Gastroesophageal sphincter (tissue), 4 donors: ENCODE measurements around the gene FUBP1. TPM values are rescaled to one million over a fixed set of nuclear protein-coding genes. Genes with fewer than 3 reads are reported as not detected.

Source experiments
- ATAC-seq: fragments of 150-250 bp; one replicate; pipeline ENCODE4 v1.9.1; 2016; ENCODE audit warnings: mild to moderate bottlenecking, moderate library complexity
- H3K27ac ChIP-seq, 4 donors: fragments of 200-600 bp; sonication (generic) in 3 of 4; 1 replicate in 3 of 4; 2 replicates in 1 of 4; pipeline ENCODE4 v1.5.1; 2016 to 2019
- H3K27me3 ChIP-seq: fragments of 200-600 bp; sonication (generic); one replicate; pipeline ENCODE4 v1.5.1; 2019
- H3K36me3 ChIP-seq, 2 donors: fragments of 200-600 bp; sonication (generic); one replicate each; pipeline ENCODE4 v1.5.1; 2019; ENCODE audit warnings: control low read depth in 1 of 2
- H3K4me1 ChIP-seq, 3 donors: fragments of 200-600 bp; sonication (generic); 1 replicate in 2 of 3; 2 replicates in 1 of 3; pipeline ENCODE4 v1.5.1; 2016 to 2019; ENCODE audit warnings: control low read depth in 2 of 3
- H3K4me3 ChIP-seq, 2 donors: fragments of 200-600 bp; sonication (generic); one replicate each; pipeline ENCODE4 v1.5.1; 2019; ENCODE audit warnings: mild to moderate bottlenecking in 1 of 2, moderate library complexity in 1 of 2
- H3K9me3 ChIP-seq, 3 donors: fragments of 200-600 bp; sonication (generic); one replicate each; pipeline ENCODE4 v1.5.1; 2017 to 2019; ENCODE audit warnings: control low read depth in 2 of 3
- EP300 ChIP-seq: sonication (generic); formaldehyde crosslinking; IDR thresholded peaks from one replicate; pipeline ENCODE4 v1.6.1; 2017; ENCODE audit warnings: antibody characterized with exemption, mild to moderate bottlenecking
- POLR2A ChIP-seq, 2 donors: fragments of 450-650 bp; IDR thresholded peaks; one replicate each; pipeline ENCODE4 v1.6.1; 2017; ENCODE audit warnings: antibody characterized with exemption in 2 of 2, mild to moderate bottlenecking in 2 of 2, moderate library complexity in 1 of 2
- POLR2AphosphoS5 ChIP-seq: sonication (generic); formaldehyde crosslinking; IDR thresholded peaks from one replicate; pipeline ENCODE4 v1.6.1; 2017; ENCODE audit warnings: antibody characterized with exemption
- WGBS, 2 donors: methylation state at CpG; one replicate each; pipeline ENCODE4 v1.1.5; 2018; ENCODE audit warnings: low coverage in 1 of 2; 5-methylcytosine and 5-hydroxymethylcytosine counted together
- total RNA-seq, 4 donors: library from RNA; depleted of rRNA; stranded (reverse); fragments of >200 nt; gene quantifications; one replicate each; pipeline ENCODE4 v1.1.0, GENCODE V29; 2016
- TF ChIP-seq, protein P1 (sequence below), 4 experiments: fragments of 200-600 bp in 2 of 4; fragments of 450-650 bp in 2 of 4; sonication (generic) in 1 of 4; IDR thresholded peaks; one replicate each; pipeline ENCODE4 v1.5.1; 2017 to 2019; ENCODE audit warnings: antibody characterized with exemption in 4 of 4, mild to moderate bottlenecking in 2 of 4, moderate library complexity in 2 of 4

The FUBP1 gene
- total RNA-seq, 4 donors from 2014 or later: 46.9 to 135 (median 68.5) TPM

- TF ChIP-seq POLR2A (IDR thresholded peaks at IDR 0.05): no peak
- TF ChIP-seq, protein P1, sequence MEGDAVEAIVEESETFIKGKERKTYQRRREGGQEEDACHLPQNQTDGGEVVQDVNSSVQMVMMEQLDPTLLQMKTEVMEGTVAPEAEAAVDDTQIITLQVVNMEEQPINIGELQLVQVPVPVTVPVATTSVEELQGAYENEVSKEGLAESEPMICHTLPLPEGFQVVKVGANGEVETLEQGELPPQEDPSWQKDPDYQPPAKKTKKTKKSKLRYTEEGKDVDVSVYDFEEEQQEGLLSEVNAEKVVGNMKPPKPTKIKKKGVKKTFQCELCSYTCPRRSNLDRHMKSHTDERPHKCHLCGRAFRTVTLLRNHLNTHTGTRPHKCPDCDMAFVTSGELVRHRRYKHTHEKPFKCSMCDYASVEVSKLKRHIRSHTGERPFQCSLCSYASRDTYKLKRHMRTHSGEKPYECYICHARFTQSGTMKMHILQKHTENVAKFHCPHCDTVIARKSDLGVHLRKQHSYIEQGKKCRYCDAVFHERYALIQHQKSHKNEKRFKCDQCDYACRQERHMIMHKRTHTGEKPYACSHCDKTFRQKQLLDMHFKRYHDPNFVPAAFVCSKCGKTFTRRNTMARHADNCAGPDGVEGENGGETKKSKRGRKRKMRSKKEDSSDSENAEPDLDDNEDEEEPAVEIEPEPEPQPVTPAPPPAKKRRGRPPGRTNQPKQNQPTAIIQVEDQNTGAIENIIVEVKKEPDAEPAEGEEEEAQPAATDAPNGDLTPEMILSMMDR (IDR thresholded peaks at IDR 0.05): no peak
- no peak for TF ChIP-seq EP300
- no peak for TF ChIP-seq POLR2AphosphoS5
- no peak overlapping the region for H3K4me3 ChIP-seq
- H3K27ac ChIP-seq: peak overlapping the region in 1 of 4 donors; percentile 25
- peaks cover 0 to 33% (median 0%) of the 10 kb centered on the region in 3 donors for H3K4me1 ChIP-seq
- no peaks in the 10 kb centered on the region for H3K9me3 ChIP-seq
- no peaks in the 10 kb centered on the region for H3K27me3 ChIP-seq
- ATAC-seq: no peak
- WGBS, 2 donors: 86 to 88% methylated on average over 2 to 4 of the region's 4 CpGs
- peaks cover 4 to 94% of the 10 kb centered on the region in 2 donors for H3K36me3 ChIP-seq
Measured at GRCh38 chr1:77942400-77943140, 36.3 kb downstream of the FUBP1 start.

- WGBS, 2 donors: 93 to 95% methylated on average over 4 of the region's 4 CpGs
- no peak for ATAC-seq
- no peak for TF ChIP-seq EP300
- TF ChIP-seq POLR2AphosphoS5: peak; percentile 9
- Histone ChIP-seq H3K36me3 (peaks cover 4 to 94% of the 10 kb centered on the region in 2 donors), H3K27me3 (no peaks in the 10 kb centered on the region), H3K27ac (peak overlapping the region in 1 of 4 donors; percentile 25), H3K4me3 (no peak overlapping the region), H3K4me1 (peaks cover 0 to 25% (median 0%) of the 10 kb centered on the region in 3 donors), H3K9me3 (no peaks in the 10 kb centered on the region)
Measured at GRCh38 chr1:77940921-77941570, 37.8 kb downstream of the FUBP1 start.

GRCh38 chr1:77938651-77939050 is 40.2 kb downstream of the FUBP1 start:
- TF ChIP-seq POLR2AphosphoS5 (no peak), POLR2A (IDR thresholded peaks at IDR 0.05) (no peak), EP300 (no peak)
- TF ChIP-seq, protein P1 (IDR thresholded peaks at IDR 0.05): no peak
- peaks cover 0 to 97% of the 10 kb centered on the region in 2 donors for H3K36me3 ChIP-seq
- no peak overlapping the region for H3K27ac ChIP-seq
- H3K4me3 ChIP-seq: no peak overlapping the region
- H3K4me1 ChIP-seq: peaks cover 0 to 25% (median 0%) of the 10 kb centered on the region in 3 donors
- H3K27me3 ChIP-seq: no peaks in the 10 kb centered on the region
- H3K9me3 ChIP-seq: no peaks in the 10 kb centered on the region
- ATAC-seq: no peak

- TF ChIP-seq EP300: no peak
- TF ChIP-seq, protein P1 (IDR thresholded peaks at IDR 0.05): no peak
- TF ChIP-seq POLR2A (IDR thresholded peaks at IDR 0.05): no peak
- TF ChIP-seq POLR2AphosphoS5: no peak
- Histone ChIP-seq H3K27me3 (no peaks in the 10 kb centered on the region), H3K9me3 (no peaks in the 10 kb centered on the region), H3K4me3 (no peak overlapping the region), H3K4me1 (peaks cover 0 to 18% (median 0%) of the 10 kb centered on the region in 3 donors), H3K36me3 (peaks cover 0 to 93% of the 10 kb centered on the region in 2 donors), H3K27ac (no peak overlapping the region)
- WGBS, 2 donors: 83 to 100% methylated on average over 2 of the region's 2 CpGs
- no peak for ATAC-seq
Measured at GRCh38 chr1:77929806-77930205, 49.1 kb downstream of the FUBP1 start.

DNA sequence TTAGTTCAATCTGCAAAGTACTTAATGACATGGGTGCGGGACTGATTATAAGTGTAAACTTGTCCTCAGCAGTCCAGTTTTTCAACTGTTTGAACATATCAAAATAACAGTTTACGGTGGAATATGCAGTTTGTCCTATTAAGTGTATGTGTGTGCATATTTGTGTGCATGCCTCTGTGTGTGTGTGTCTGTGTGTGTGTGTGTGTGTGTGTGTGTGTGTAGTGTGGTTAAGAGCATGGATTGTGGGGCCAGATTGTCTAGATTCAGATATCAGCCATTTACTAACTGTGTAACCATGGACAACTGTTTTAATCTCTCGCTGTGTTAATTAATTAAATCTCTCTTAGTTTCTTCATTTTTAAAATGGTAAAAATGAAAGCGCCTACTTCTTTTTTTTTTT is 51.5 kb downstream of the FUBP1 start:
- peaks cover 0 to 94% of the 10 kb centered on the region in 2 donors for H3K36me3 ChIP-seq
- WGBS, 2 donors: 88 to 95% methylated on average over 4 of the region's 4 CpGs
- ATAC-seq: no peak

More for the DNA sequence above, 51.5 kb downstream of the FUBP1 start:
- Histone ChIP-seq H3K4me1 (peaks cover 0 to 28% (median 0%) of the 10 kb centered on the region in 3 donors), H3K4me3 (no peak overlapping the region), H3K27me3 (no peaks in the 10 kb centered on the region), H3K27ac (peak overlapping the region in 2 of 4 donors; percentile 1 to 32), H3K9me3 (no peaks in the 10 kb centered on the region)
- TF ChIP-seq, protein P1 (IDR thresholded peaks at IDR 0.05): no peak
- no peak for TF ChIP-seq EP300
- TF ChIP-seq POLR2A (IDR thresholded peaks at IDR 0.05): no peak
- no peak for TF ChIP-seq POLR2AphosphoS5
